Measurements from ENCODE around the gene STX2.

- no peak for TF ChIP-seq CTCF (IDR thresholded peaks at IDR 0.05)
- no peak for TF ChIP-seq POLR2A (IDR thresholded peaks at IDR 0.05)
- no peak for TF ChIP-seq POLR2AphosphoS5 (IDR thresholded peaks at IDR 0.05; ENCODE audit: insufficient read depth in 1 of 2, low read depth in 1 of 2)
These were observed 8.9 kb downstream of the STX2 start for GRCh38 chr12:130830246-130830551.
